Measurements from ENCODE around the gene CEACAM19. TPM values are rescaled to one million over a fixed set of nuclear protein-coding genes. Genes with fewer than 3 reads are reported as not detected.

The CEACAM19 gene
- total RNA-seq, 1 experiment from 2014 or later = not detected

GRCh38 chr19:44685877-44686276 lies 14.6 kb downstream of the CEACAM19 start:
- H4K20me1 ChIP-seq (ENCODE audit: insufficient read depth, low read depth, low read length) = no peaks in the 10 kb centered on the region
- no peaks in the 10 kb centered on the region for H3K79me2 ChIP-seq (ENCODE audit: low read length)
- H3K9me3 ChIP-seq (ENCODE audit: low read length) = no peaks in the 10 kb centered on the region
- no peak overlapping the region for H3K9ac ChIP-seq (ENCODE audit: low read length)
- H3K9me2 ChIP-seq (replicated peaks; ENCODE audit: insufficient read depth, low read length) = no peaks in the 10 kb centered on the region
- no peak overlapping the region for H2AFZ ChIP-seq (ENCODE audit: low read length)
- H3K4me3 ChIP-seq (ENCODE audit: low read length) = no peak overlapping the region
- H3K27ac ChIP-seq (ENCODE audit: low read length) = no peak overlapping the region
- H3K27me3 ChIP-seq (ENCODE audit: low read length) = no peaks in the 10 kb centered on the region
- H3K4me1 ChIP-seq (ENCODE audit: low read length) = peaks cover 6% of the 10 kb centered on the region
- DNase-seq = no peak
- H3K36me3 ChIP-seq (ENCODE audit: insufficient read depth, low read length) = no peaks in the 10 kb centered on the region
- H3K4me2 ChIP-seq (ENCODE audit: low read depth, low read length, poor library complexity, severe bottlenecking) = peak overlapping the region; percentile 14

- Histone ChIP-seq H3K79me2 (ENCODE audit: low read length) (no peaks in the 10 kb centered on the region), H3K9ac (ENCODE audit: low read length) (no peak overlapping the region), H3K27ac (ENCODE audit: low read length) (no peak overlapping the region), H3K9me2 (replicated peaks; ENCODE audit: insufficient read depth, low read length) (no peaks in the 10 kb centered on the region), H3K4me2 (ENCODE audit: low read depth, low read length, poor library complexity, severe bottlenecking) (no peak overlapping the region), H4K20me1 (ENCODE audit: insufficient read depth, low read depth, low read length) (no peaks in the 10 kb centered on the region), H3K36me3 (ENCODE audit: insufficient read depth, low read length) (no peaks in the 10 kb centered on the region), H2AFZ (ENCODE audit: low read length) (no peak overlapping the region), H3K27me3 (ENCODE audit: low read length) (no peaks in the 10 kb centered on the region), H3K9me3 (ENCODE audit: low read length) (no peaks in the 10 kb centered on the region), H3K4me1 (ENCODE audit: low read length) (peaks cover 6% of the 10 kb centered on the region), H3K4me3 (ENCODE audit: low read length) (no peak overlapping the region)
- no peak for DNase-seq
Measured at GRCh38 chr19:44686896-44687295, 15.6 kb downstream of the CEACAM19 start.

GRCh38 chr19:44687888-44688287 lies 16.6 kb downstream of the CEACAM19 start:
- Histone ChIP-seq H3K4me2 (ENCODE audit: low read depth, low read length, poor library complexity, severe bottlenecking) (no peak overlapping the region), H2AFZ (ENCODE audit: low read length) (no peak overlapping the region), H3K9ac (ENCODE audit: low read length) (no peak overlapping the region), H3K4me1 (ENCODE audit: low read length) (peaks cover 6% of the 10 kb centered on the region), H3K4me3 (ENCODE audit: low read length) (no peak overlapping the region), H3K36me3 (ENCODE audit: insufficient read depth, low read length) (no peaks in the 10 kb centered on the region), H3K27ac (ENCODE audit: low read length) (no peak overlapping the region), H3K79me2 (ENCODE audit: low read length) (no peaks in the 10 kb centered on the region), H3K9me2 (replicated peaks; ENCODE audit: insufficient read depth, low read length) (no peaks in the 10 kb centered on the region), H4K20me1 (ENCODE audit: insufficient read depth, low read depth, low read length) (no peaks in the 10 kb centered on the region), H3K9me3 (ENCODE audit: low read length) (no peaks in the 10 kb centered on the region), H3K27me3 (ENCODE audit: low read length) (no peaks in the 10 kb centered on the region)
- no peak for DNase-seq

GRCh38 chr19:44689290-44690130 lies 18.2 kb downstream of the CEACAM19 start:
- no peak overlapping the region for H3K4me3 ChIP-seq (ENCODE audit: low read length)
- peaks cover 6% of the 10 kb centered on the region for H3K4me1 ChIP-seq (ENCODE audit: low read length)
- H2AFZ ChIP-seq (ENCODE audit: low read length) = no peak overlapping the region
- H3K9ac ChIP-seq (ENCODE audit: low read length) = no peak overlapping the region
- H3K36me3 ChIP-seq (ENCODE audit: insufficient read depth, low read length) = no peaks in the 10 kb centered on the region
- H3K79me2 ChIP-seq (ENCODE audit: low read length) = no peaks in the 10 kb centered on the region
- H3K9me3 ChIP-seq (ENCODE audit: low read length) = no peaks in the 10 kb centered on the region
- DNase-seq = peak; percentile 82
- no peak overlapping the region for H3K27ac ChIP-seq (ENCODE audit: low read length)
- H3K9me2 ChIP-seq (replicated peaks; ENCODE audit: insufficient read depth, low read length) = no peaks in the 10 kb centered on the region
- H3K4me2 ChIP-seq (ENCODE audit: low read depth, low read length, poor library complexity, severe bottlenecking) = no peak overlapping the region
- H4K20me1 ChIP-seq (ENCODE audit: insufficient read depth, low read depth, low read length) = no peaks in the 10 kb centered on the region
- no peaks in the 10 kb centered on the region for H3K27me3 ChIP-seq (ENCODE audit: low read length)

- H3K36me3 ChIP-seq (ENCODE audit: insufficient read depth, low read length) = no peaks in the 10 kb centered on the region
- H3K27me3 ChIP-seq (ENCODE audit: low read length) = no peaks in the 10 kb centered on the region
- no peaks in the 10 kb centered on the region for H4K20me1 ChIP-seq (ENCODE audit: insufficient read depth, low read depth, low read length)
- no peaks in the 10 kb centered on the region for H3K79me2 ChIP-seq (ENCODE audit: low read length)
- no peak overlapping the region for H3K4me3 ChIP-seq (ENCODE audit: low read length)
- no peak overlapping the region for H2AFZ ChIP-seq (ENCODE audit: low read length)
- H3K9me3 ChIP-seq (ENCODE audit: low read length) = no peaks in the 10 kb centered on the region
- H3K9me2 ChIP-seq (replicated peaks; ENCODE audit: insufficient read depth, low read length) = no peaks in the 10 kb centered on the region
- DNase-seq = no peak
- H3K27ac ChIP-seq (ENCODE audit: low read length) = no peak overlapping the region
- no peak overlapping the region for H3K9ac ChIP-seq (ENCODE audit: low read length)
- no peak overlapping the region for H3K4me2 ChIP-seq (ENCODE audit: low read depth, low read length, poor library complexity, severe bottlenecking)
- H3K4me1 ChIP-seq (ENCODE audit: low read length) = peaks cover 6% of the 10 kb centered on the region
Measured at GRCh38 chr19:44690131-44690440, 18.8 kb downstream of the CEACAM19 start.

GRCh38 chr19:44692379-44692721 lies 21.1 kb downstream of the CEACAM19 start:
- DNase-seq = no peak
- no peaks in the 10 kb centered on the region for H3K79me2 ChIP-seq (ENCODE audit: low read length)
- H3K9me2 ChIP-seq (replicated peaks; ENCODE audit: insufficient read depth, low read length) = no peaks in the 10 kb centered on the region
- H3K9me3 ChIP-seq (ENCODE audit: low read length) = no peaks in the 10 kb centered on the region
- no peaks in the 10 kb centered on the region for H3K36me3 ChIP-seq (ENCODE audit: insufficient read depth, low read length)
- H2AFZ ChIP-seq (ENCODE audit: low read length) = no peak overlapping the region
- no peak overlapping the region for H3K4me3 ChIP-seq (ENCODE audit: low read length)
- H3K27me3 ChIP-seq (ENCODE audit: low read length) = no peaks in the 10 kb centered on the region
- no peak overlapping the region for H3K9ac ChIP-seq (ENCODE audit: low read length)
- H3K4me1 ChIP-seq (ENCODE audit: low read length) = no peaks in the 10 kb centered on the region
- no peaks in the 10 kb centered on the region for H4K20me1 ChIP-seq (ENCODE audit: insufficient read depth, low read depth, low read length)
- no peak overlapping the region for H3K4me2 ChIP-seq (ENCODE audit: low read depth, low read length, poor library complexity, severe bottlenecking)
- H3K27ac ChIP-seq (ENCODE audit: low read length) = no peak overlapping the region

GRCh38 chr19:44694184-44694579 lies 22.9 kb downstream of the CEACAM19 start:
- Histone ChIP-seq H3K4me2 (ENCODE audit: low read depth, low read length, poor library complexity, severe bottlenecking) (no peak overlapping the region), H3K9ac (ENCODE audit: low read length) (no peak overlapping the region), H3K4me1 (ENCODE audit: low read length) (no peaks in the 10 kb centered on the region), H3K27ac (ENCODE audit: low read length) (no peak overlapping the region), H3K79me2 (ENCODE audit: low read length) (no peaks in the 10 kb centered on the region), H3K36me3 (ENCODE audit: insufficient read depth, low read length) (no peaks in the 10 kb centered on the region), H2AFZ (ENCODE audit: low read length) (no peak overlapping the region), H3K9me2 (replicated peaks; ENCODE audit: insufficient read depth, low read length) (no peaks in the 10 kb centered on the region), H3K4me3 (ENCODE audit: low read length) (no peak overlapping the region), H4K20me1 (ENCODE audit: insufficient read depth, low read depth, low read length) (no peaks in the 10 kb centered on the region), H3K9me3 (ENCODE audit: low read length) (no peaks in the 10 kb centered on the region), H3K27me3 (ENCODE audit: low read length) (no peaks in the 10 kb centered on the region)
- DNase-seq = no peak

- H3K36me3 ChIP-seq (ENCODE audit: insufficient read depth, low read length) = no peaks in the 10 kb centered on the region
- no peak for DNase-seq
- H3K27me3 ChIP-seq (ENCODE audit: low read length) = no peaks in the 10 kb centered on the region
- no peaks in the 10 kb centered on the region for H3K4me1 ChIP-seq (ENCODE audit: low read length)
- H3K9me3 ChIP-seq (ENCODE audit: low read length) = no peaks in the 10 kb centered on the region
- H3K27ac ChIP-seq (ENCODE audit: low read length) = no peak overlapping the region
- H3K79me2 ChIP-seq (ENCODE audit: low read length) = no peaks in the 10 kb centered on the region
- H2AFZ ChIP-seq (ENCODE audit: low read length) = no peak overlapping the region
- H3K4me2 ChIP-seq (ENCODE audit: low read depth, low read length, poor library complexity, severe bottlenecking) = no peak overlapping the region
- H4K20me1 ChIP-seq (ENCODE audit: insufficient read depth, low read depth, low read length) = no peaks in the 10 kb centered on the region
- no peak overlapping the region for H3K9ac ChIP-seq (ENCODE audit: low read length)
- no peaks in the 10 kb centered on the region for H3K9me2 ChIP-seq (replicated peaks; ENCODE audit: insufficient read depth, low read length)
- H3K4me3 ChIP-seq (ENCODE audit: low read length) = no peak overlapping the region
Measured at GRCh38 chr19:44696939-44697669, 25.8 kb downstream of the CEACAM19 start.

All from Karpas-422 (cell line).